ENCODE measurements around the gene ZEB2. TPM values are rescaled to one million over a fixed set of nuclear protein-coding genes. Genes with fewer than 3 reads are reported as not detected.

The ZEB2 gene
- total RNA-seq, 1 donor from 2014 or later, result 23.8 TPM

- no peak for DNase-seq (ENCODE audit: low read depth)
Observed at GRCh38 chr2:144496092-144496976, 23.6 kb downstream of the ZEB2 start.

GRCh38 chr2:144495227-144496091 is 24.5 kb downstream of the ZEB2 start:
- no peak for DNase-seq (ENCODE audit: low read depth)

- DNase-seq (ENCODE audit: low read depth), result no peak
Observed at GRCh38 chr2:144493027-144493809, 26.7 kb downstream of the ZEB2 start.

GRCh38 chr2:144490857-144491256 is 29.1 kb downstream of the ZEB2 start:
- DNase-seq (ENCODE audit: low read depth), result no peak

GRCh38 chr2:144490017-144490416 is 29.9 kb downstream of the ZEB2 start:
- no peak for DNase-seq (ENCODE audit: low read depth)

- peak; percentile 55 for DNase-seq (ENCODE audit: low read depth)
Observed at GRCh38 chr2:144489315-144489916, 30.5 kb downstream of the ZEB2 start.

- DNase-seq (ENCODE audit: low read depth), result no peak
Observed at GRCh38 chr2:144484201-144484948, 35.5 kb downstream of the ZEB2 start.

GRCh38 chr2:144481666-144482065 is 38.3 kb downstream of the ZEB2 start:
- DNase-seq (ENCODE audit: low read depth), result no peak

- DNase-seq (ENCODE audit: low read depth), result no peak
Observed at GRCh38 chr2:144481109-144481508, 38.8 kb downstream of the ZEB2 start.

GRCh38 chr2:144480285-144480684 is 39.6 kb downstream of the ZEB2 start:
- peak; percentile 64 for DNase-seq (ENCODE audit: low read depth)

- DNase-seq (ENCODE audit: low read depth), result no peak
Observed at GRCh38 chr2:144479659-144480058, 40.3 kb downstream of the ZEB2 start.

GRCh38 chr2:144479138-144479537 is 40.8 kb downstream of the ZEB2 start:
- peak; percentile 89 for DNase-seq (ENCODE audit: low read depth)

GRCh38 chr2:144477957-144478311 is 42.0 kb downstream of the ZEB2 start:
- DNase-seq (ENCODE audit: low read depth), result peak; percentile 92

GRCh38 chr2:144477281-144477956 is 42.5 kb downstream of the ZEB2 start:
- no peak for DNase-seq (ENCODE audit: low read depth)

- DNase-seq (ENCODE audit: low read depth), result no peak
Observed at GRCh38 chr2:144476682-144477081, 43.2 kb downstream of the ZEB2 start.

GRCh38 chr2:144475569-144476275 is 44.2 kb downstream of the ZEB2 start:
- no peak for DNase-seq (ENCODE audit: low read depth)

GRCh38 chr2:144475044-144475443 is 44.9 kb downstream of the ZEB2 start:
- DNase-seq (ENCODE audit: low read depth), result no peak

- DNase-seq (ENCODE audit: low read depth), result no peak
Observed at GRCh38 chr2:144474017-144474416, 45.9 kb downstream of the ZEB2 start.

- no peak for DNase-seq (ENCODE audit: low read depth)
Observed at GRCh38 chr2:144472911-144473310, 47.0 kb downstream of the ZEB2 start.

- no peak for DNase-seq (ENCODE audit: low read depth)
Observed at GRCh38 chr2:144472046-144472412, 47.9 kb downstream of the ZEB2 start.

Data from renal cortical epithelial cell (primary cell).